CD4-positive, alpha-beta T cell treated with Interleukin-2 at 100 ng/mL for 4 hours (primary cell): ENCODE measurements around the gene NTNG1.

Experiments used
- DNase-seq: peaks from one replicate; pipeline ENCODE4 v3.0.0-alpha.2; 2020; ENCODE audit warnings: low spot score

Gene NTNG1

GRCh38 chr1:107459204-107459904, 318.5 kb downstream of the NTNG1 start:
- DNase-seq, result no peak

GRCh38 chr1:107460035-107460434, 319.2 kb downstream of the NTNG1 start:
- no peak for DNase-seq

GRCh38 chr1:107464827-107465226, 324.0 kb downstream of the NTNG1 start:
- no peak for DNase-seq

- DNase-seq, result no peak
Observed at GRCh38 chr1:107467286-107467685, 326.4 kb downstream of the NTNG1 start.

- no peak for DNase-seq
Observed at GRCh38 chr1:107467811-107468210, 327.0 kb downstream of the NTNG1 start.

- DNase-seq, result no peak
Observed at GRCh38 chr1:107473065-107473464, 332.2 kb downstream of the NTNG1 start.

GRCh38 chr1:107474877-107475612, 334.2 kb downstream of the NTNG1 start:
- no peak for DNase-seq

GRCh38 chr1:107477233-107477632, 336.4 kb downstream of the NTNG1 start:
- DNase-seq, result no peak

GRCh38 chr1:107479865-107480350, 339.1 kb downstream of the NTNG1 start:
- no peak for DNase-seq

- DNase-seq, result no peak
Observed at GRCh38 chr1:107480548-107481415, 339.9 kb downstream of the NTNG1 start.

- no peak for DNase-seq
Observed at GRCh38 chr1:107481756-107482384, 341.0 kb downstream of the NTNG1 start.

GRCh38 chr1:107483949-107484348, 343.1 kb downstream of the NTNG1 start:
- DNase-seq, result no peak

- DNase-seq, result no peak
Observed at GRCh38 chr1:107486349-107486748, 345.5 kb downstream of the NTNG1 start.

- no peak for DNase-seq
Observed at GRCh38 chr1:107487506-107487905, 346.7 kb downstream of the NTNG1 start.

- no peak for DNase-seq
Observed at GRCh38 chr1:107491582-107491981, 350.7 kb downstream of the NTNG1 start.

- no peak for DNase-seq
Observed at GRCh38 chr1:107493111-107493716, 352.4 kb downstream of the NTNG1 start.

- no peak for DNase-seq
Observed at GRCh38 chr1:107494061-107494460, 353.2 kb downstream of the NTNG1 start.

GRCh38 chr1:107496002-107496401, 355.2 kb downstream of the NTNG1 start:
- DNase-seq, result no peak

GRCh38 chr1:107499139-107499744, 358.4 kb downstream of the NTNG1 start:
- DNase-seq, result no peak

- DNase-seq, result no peak
Observed at GRCh38 chr1:107501081-107501605, 360.3 kb downstream of the NTNG1 start.

GRCh38 chr1:107510347-107510746, 369.5 kb downstream of the NTNG1 start:
- no peak for DNase-seq
